CD4-positive, alpha-beta memory T cell (primary cell): ENCODE data around the gene DEDD. TPM values are rescaled to one million over a fixed set of nuclear protein-coding genes. Genes with fewer than 3 reads are reported as not detected.

Experiments
- CTCF ChIA-PET: fragments of 350-600 bp; sonication (Branson Sonifier 250); formaldehyde crosslinking; loops from one replicate; lab custom pipeline; 2021; ENCODE audit warnings: inconsistent platforms; ENCODE audit not compliant: partially characterized antibody; lab: Charles Lee
- POLR2A ChIA-PET: fragments of 350-600 bp; sonication (Branson Sonifier 250); formaldehyde crosslinking; loops from one replicate; lab custom pipeline; 2021; ENCODE audit not compliant: partially characterized antibody; lab: Charles Lee
- DNase-seq, 5 donors: peaks; one replicate each; pipeline versions ENCODE4 v3.0.0 to v3.0.0-alpha.2; 2020 to 2022; ENCODE audit warnings: mixed read lengths in 1 of 5
- H3K27ac ChIP-seq: one replicate; pipeline ENCODE4 v1.7.0; 2013; ENCODE audit warnings: low read depth, low read length
- H3K27me3 ChIP-seq: 2 replicates; pipeline ENCODE4 v1.7.0; 2013; ENCODE audit warnings: mild to moderate bottlenecking, low read length, moderate library complexity; ENCODE audit not compliant: insufficient read depth
- H3K36me3 ChIP-seq: 2 replicates; pipeline ENCODE4 v1.7.0; 2013; ENCODE audit warnings: mild to moderate bottlenecking, low read length, moderate library complexity; ENCODE audit not compliant: insufficient read depth
- H3K4me1 ChIP-seq: 2 replicates; pipeline ENCODE4 v1.7.0; 2013; ENCODE audit warnings: mild to moderate bottlenecking, low read length, moderate library complexity; ENCODE audit not compliant: insufficient read depth
- H3K4me3 ChIP-seq, 2 donors: one replicate each; pipeline ENCODE4 v1.7.0; 2013; ENCODE audit warnings: low read length in 2 of 2, mild to moderate bottlenecking in 1 of 2
- H3K9me3 ChIP-seq, 2 donors: one replicate each; pipeline ENCODE4 v1.7.0; 2013; ENCODE audit warnings: low read length in 2 of 2, control low read depth in 1 of 2; ENCODE audit not compliant: control insufficient read depth in 1 of 2
- H3K27ac Mint-ChIP-seq, 7 donors: one replicate each; pipeline ENCODE4 v1.8.0; 2020 to 2021; ENCODE audit warnings: mixed read lengths in 7 of 7, mild to moderate bottlenecking in 6 of 7, inconsistent platforms in 3 of 7, moderate library complexity in 3 of 7
- H3K27me3 Mint-ChIP-seq, 2 donors: one replicate each; pipeline ENCODE4 v1.8.0; 2020 to 2021; ENCODE audit warnings: mixed read lengths in 2 of 2
- H3K36me3 Mint-ChIP-seq, 2 donors: one replicate each; pipeline ENCODE4 v1.8.0; 2020 to 2021; ENCODE audit warnings: mixed read lengths in 2 of 2, inconsistent platforms in 1 of 2, mild to moderate bottlenecking in 1 of 2
- H3K4me1 Mint-ChIP-seq, 4 donors: one replicate each; pipeline ENCODE4 v1.8.0; 2020 to 2021; ENCODE audit warnings: mixed read lengths in 4 of 4, mild to moderate bottlenecking in 1 of 4
- H3K4me3 Mint-ChIP-seq, 8 donors: one replicate each; pipeline ENCODE4 v1.8.0; 2020 to 2021; ENCODE audit warnings: mixed read lengths in 8 of 8, mild to moderate bottlenecking in 7 of 8, moderate library complexity in 6 of 8, inconsistent platforms in 3 of 8
- H3K9me3 Mint-ChIP-seq, 8 donors: one replicate each; pipeline ENCODE4 v1.8.0; 2020 to 2021; ENCODE audit warnings: mixed read lengths in 8 of 8, mild to moderate bottlenecking in 5 of 8, inconsistent platforms in 3 of 8, moderate library complexity in 1 of 8
- intact Hi-C: fragments of 100-400 bp; cut with micrococcal nuclease; formaldehyde crosslinking; loops from one replicate; pipeline ENCODE4 v1.15.1; 2023
- polyA plus RNA-seq, 2 donors: library from polyadenylated mRNA; unstranded; fragments of 300-500 nt; fragmentation: Illumina TruSeq; gene quantifications; one replicate each; pipeline ENCODE4 v1.2.3, GENCODE V29; 2021
- total RNA-seq, 2 experiments: library from RNA; stranded (reverse); gene quantifications; one replicate each; pipeline ENCODE4 v1.2.3, GENCODE V29; 2021

DEDD gene, protein sequence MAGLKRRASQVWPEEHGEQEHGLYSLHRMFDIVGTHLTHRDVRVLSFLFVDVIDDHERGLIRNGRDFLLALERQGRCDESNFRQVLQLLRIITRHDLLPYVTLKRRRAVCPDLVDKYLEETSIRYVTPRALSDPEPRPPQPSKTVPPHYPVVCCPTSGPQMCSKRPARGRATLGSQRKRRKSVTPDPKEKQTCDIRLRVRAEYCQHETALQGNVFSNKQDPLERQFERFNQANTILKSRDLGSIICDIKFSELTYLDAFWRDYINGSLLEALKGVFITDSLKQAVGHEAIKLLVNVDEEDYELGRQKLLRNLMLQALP
- 10 to 100 TPM; 39.1 to 41.4 TPM for total RNA-seq
- 10 to 100 TPM; 40.7 to 42.0 TPM for polyA plus RNA-seq

DNA sequence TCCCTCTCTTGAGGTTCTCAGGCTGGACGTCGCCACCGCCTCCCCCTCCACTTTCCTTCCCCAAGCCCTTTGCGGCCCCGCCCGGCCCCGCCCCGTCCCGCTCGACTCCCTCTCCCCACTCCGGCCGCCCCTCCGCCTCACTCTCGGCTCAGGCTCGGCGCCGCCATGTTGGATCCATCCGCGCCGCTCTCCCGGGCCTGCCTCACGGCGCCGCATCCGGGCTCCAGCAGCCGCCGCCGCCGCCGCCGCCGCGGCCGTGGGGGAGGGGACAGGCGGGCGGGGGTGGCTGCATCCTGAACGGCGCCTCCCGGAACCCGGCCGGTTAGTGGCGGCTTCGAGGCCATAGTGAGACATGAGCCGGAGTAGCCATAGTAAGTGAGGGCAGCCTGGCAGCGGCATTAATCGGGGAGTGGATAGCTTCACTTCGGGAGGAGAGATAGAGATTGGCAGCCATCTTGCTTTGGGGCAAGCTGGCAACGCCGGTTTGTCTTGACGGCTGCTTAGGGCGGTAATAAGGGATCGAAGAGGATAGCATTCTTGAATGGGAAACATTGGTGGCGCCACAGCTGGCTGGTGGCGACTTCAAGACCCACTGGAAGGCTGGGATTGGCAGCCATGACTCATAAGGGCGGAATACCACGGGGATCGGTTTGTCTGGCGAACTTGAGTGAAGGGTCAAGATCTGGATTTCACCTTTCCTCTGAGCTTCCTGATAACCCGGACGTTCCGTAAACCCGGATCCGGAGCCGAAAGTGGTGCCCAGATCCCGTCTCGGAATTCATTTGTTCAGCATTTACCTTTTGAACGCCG is at the start of gene DEDD:
TSS of gene DEDD (minus strand) at position 258 of the 810 bp plus-strand sequence. CDS start 8,205 bp downstream, outside the sequence.
- peaks cover 21% of the 10 kb centered on the region for H3K36me3 ChIP-seq
- intact Hi-C loops, result loop anchor here (1.0 kb wide), 4 partner anchors 14 to 93 kb away; partner anchors contain the start of genes NIT1, PFDN2, PPOX and UFC1
- peaks cover 10 to 25% of the 10 kb centered on the region in 2 donors for H3K36me3 Mint-ChIP-seq
- peak; percentile 92 to 95 (median 93) for DNase-seq
- ChIA-PET CTCF (interaction anchor here (0.6 to 2.3 kb wide), 11 partner anchors 11 to 179 kb away, joined by 3 to 8 read pairs (median 4); partner anchors contain the start of genes ARHGAP30, KLHDC9, PPOX and TOMM40L), POLR2A (interaction anchor here (0.7 to 6.4 kb wide), 31 partner anchors 8 to 337 kb away, joined by 3 to 47 read pairs (median 5); partner anchors contain the start of genes ARHGAP30, F11R, KLHDC9 and LY9)
- H3K27ac Mint-ChIP-seq, result peak within 1 kb of the TSS in 3 of 7 donors; percentile 91 to 99 (median 95)
- H3K4me1 ChIP-seq, result peaks cover 51% of the 10 kb centered on the region
- H3K9me3 ChIP-seq, result no peaks in the 10 kb centered on the region
- H3K4me3 ChIP-seq, result peak within 1 kb of the TSS; percentile 80 to 100
- no peaks in the 10 kb centered on the region for H3K27me3 Mint-ChIP-seq
- peak within 1 kb of the TSS; percentile 95 for H3K27ac ChIP-seq
- no peaks in the 10 kb centered on the region for H3K27me3 ChIP-seq
- peak within 1 kb of the TSS in 1 of 8 donors; percentile 91 for H3K4me3 Mint-ChIP-seq
- no peaks in the 10 kb centered on the region for H3K9me3 Mint-ChIP-seq
- peaks cover 29 to 43% (median 40%) of the 10 kb centered on the region in 4 donors for H3K4me1 Mint-ChIP-seq

DNA sequence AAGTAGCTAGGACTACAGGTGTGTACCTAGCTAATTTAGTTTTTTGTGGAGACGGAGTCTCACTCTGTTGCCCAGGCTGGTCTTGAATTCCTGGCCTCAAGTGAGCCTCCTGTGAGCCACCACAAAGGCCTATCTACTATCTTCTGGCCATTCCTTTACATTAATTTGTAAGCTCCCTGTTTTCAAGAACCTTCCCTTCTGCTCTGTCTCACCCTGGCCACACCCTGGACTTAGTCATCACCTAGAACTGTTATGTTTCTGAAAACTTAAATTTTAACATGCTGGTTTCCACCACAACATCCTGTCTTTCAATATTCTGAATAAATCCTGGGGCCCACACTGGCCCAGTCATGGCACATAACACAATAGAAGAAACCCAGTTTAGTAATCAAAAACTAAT is 49.7 kb upstream of the DEDD start:
- no peaks in the 10 kb centered on the region for H3K9me3 Mint-ChIP-seq
- peak; percentile 60 to 81 (median 69) for DNase-seq
- no peaks in the 10 kb centered on the region for H3K27me3 ChIP-seq
- H3K4me1 Mint-ChIP-seq, result peaks cover 54 to 87% (median 75%) of the 10 kb centered on the region in 4 donors
- H3K36me3 ChIP-seq, result no peaks in the 10 kb centered on the region
- peaks cover 0 to 1% of the 10 kb centered on the region in 2 donors for H3K36me3 Mint-ChIP-seq
- H3K4me1 ChIP-seq, result peaks cover 83% of the 10 kb centered on the region
- no peaks in the 10 kb centered on the region for H3K9me3 ChIP-seq
- CTCF ChIA-PET, result interaction anchor here (0.8 to 5.7 kb wide), 12 partner anchors 10 to 202 kb away, joined by 3 to 121 read pairs (median 8); partner anchors contain the start of genes APOA2, NDUFS2, PPOX and TOMM40L
- peak overlapping the region; percentile 86 to 97 (median 93) for H3K27ac Mint-ChIP-seq
- peak overlapping the region; percentile 54 for H3K27ac ChIP-seq
- H3K4me3 ChIP-seq, result peak overlapping the region in 1 of 2 donors; percentile 18
- H3K27me3 Mint-ChIP-seq, result no peaks in the 10 kb centered on the region
- H3K4me3 Mint-ChIP-seq, result peak overlapping the region; percentile 2 to 85 (median 76)
- POLR2A ChIA-PET, result interaction anchor here (0.8 to 5.6 kb wide), 21 partner anchors 9 to 209 kb away, joined by 3 to 132 read pairs (median 7); partner anchors contain the start of genes ADAMTS4, ARHGAP30, DEDD and NDUFS2
- intact Hi-C loops, result loop anchor here (1.0 kb wide), 3 partner anchors 10 to 43 kb away; partner anchors contain the start of gene NDUFS2

DNA sequence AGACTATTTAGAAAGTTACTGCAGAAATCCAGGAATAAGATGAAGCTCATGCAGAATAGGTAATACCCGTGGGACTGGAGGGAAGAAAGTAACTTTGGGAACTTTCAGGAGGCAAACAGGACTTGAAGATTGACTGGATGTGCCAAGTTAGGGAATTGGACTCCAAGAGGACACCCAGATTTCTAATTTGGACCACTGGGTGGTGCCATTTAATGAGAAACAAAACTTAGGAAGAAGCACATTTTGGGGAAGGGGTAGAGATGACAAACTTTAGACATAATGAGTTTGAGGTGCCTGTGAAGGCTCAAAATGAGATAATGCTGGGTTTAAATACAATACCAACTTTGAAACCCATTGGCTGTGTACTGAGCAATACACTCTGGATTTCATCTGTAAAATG is 48.2 kb upstream of the DEDD start:
- Mint-ChIP-seq H3K27ac (peak overlapping the region; percentile 12 to 95 (median 85)), H3K36me3 (peaks cover 1 to 16% of the 10 kb centered on the region in 2 donors), H3K27me3 (no peaks in the 10 kb centered on the region), H3K9me3 (no peaks in the 10 kb centered on the region), H3K4me3 (peak overlapping the region in 6 of 8 donors; percentile 14 to 74 (median 64)), H3K4me1 (peaks cover 55 to 85% (median 74%) of the 10 kb centered on the region in 4 donors)
- H3K27me3 ChIP-seq, result no peaks in the 10 kb centered on the region
- peaks cover 1% of the 10 kb centered on the region for H3K36me3 ChIP-seq
- CTCF ChIA-PET, result interaction anchor here (0.8 to 5.7 kb wide), 12 partner anchors 12 to 208 kb away, joined by 3 to 121 read pairs (median 6); partner anchors contain the start of genes APOA2, NDUFS2, PPOX and TOMM40L
- DNase-seq, result no peak
- peaks cover 80% of the 10 kb centered on the region for H3K4me1 ChIP-seq
- no peaks in the 10 kb centered on the region for H3K9me3 ChIP-seq
- no peak overlapping the region for H3K27ac ChIP-seq
- intact Hi-C loops, result loop anchor here (1.0 kb wide), 1 partner anchor 111 kb away; no protein-coding TSS in a partner anchor
- POLR2A ChIA-PET, result interaction anchor here (0.6 to 5.6 kb wide), 8 partner anchors 11 to 135 kb away, joined by 3 to 132 read pairs (median 40); partner anchors contain the start of genes NDUFS2, PPOX, TOMM40L and UFC1
- no peak overlapping the region for H3K4me3 ChIP-seq

DNA sequence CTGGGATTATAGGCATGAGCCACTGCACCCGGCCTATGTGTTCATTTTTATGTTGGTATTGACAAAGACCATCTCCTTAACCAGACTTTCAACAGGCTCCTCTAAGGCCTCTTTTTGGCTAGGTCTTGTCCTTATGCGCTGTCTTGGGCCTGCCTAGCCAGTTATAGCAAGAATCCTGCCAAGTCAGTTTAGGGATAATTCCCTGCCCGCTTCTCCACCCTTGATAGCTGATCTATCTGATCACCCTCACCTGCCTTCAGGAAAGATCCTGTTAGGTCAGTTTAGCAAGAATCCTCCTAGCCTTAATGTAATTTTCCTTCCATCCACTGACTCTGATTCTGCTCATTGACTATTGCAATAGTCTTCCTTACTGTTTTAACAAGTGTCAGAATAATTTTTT is 47.2 kb upstream of the DEDD start:
- CTCF ChIA-PET, result interaction anchor here (0.7 to 5.7 kb wide), 9 partner anchors 12 to 179 kb away, joined by 3 to 121 read pairs (median 11); partner anchors contain the start of genes APOA2, NDUFS2, PPOX and TOMM40L

DNA sequence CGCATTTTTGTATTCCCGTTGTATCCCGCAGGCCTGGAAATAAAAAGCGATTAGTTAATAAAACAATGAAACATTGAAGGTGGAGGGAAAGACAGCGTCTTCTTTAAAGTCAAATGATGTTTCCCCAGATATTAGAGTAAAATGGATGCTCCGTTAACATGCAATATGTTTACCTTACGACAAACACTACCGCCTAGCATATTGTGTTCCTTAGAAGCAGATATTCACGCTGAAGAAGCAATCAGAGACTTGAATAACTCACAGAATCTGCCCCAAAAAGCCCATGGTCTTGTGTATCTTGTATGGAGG is 45.4 kb upstream of the DEDD start:
- H3K4me3 Mint-ChIP-seq, result peak overlapping the region; percentile 98 to 100 (median 100)
- H3K36me3 Mint-ChIP-seq, result peaks cover 25 to 41% of the 10 kb centered on the region in 2 donors
- Histone ChIP-seq H3K9me3 (no peaks in the 10 kb centered on the region), H3K4me1 (peaks cover 61% of the 10 kb centered on the region), H3K27me3 (no peaks in the 10 kb centered on the region), H3K27ac (peak overlapping the region; percentile 85), H3K4me3 (peak overlapping the region; percentile 90 to 97), H3K36me3 (peaks cover 26% of the 10 kb centered on the region)
- ChIA-PET CTCF (interaction anchor here (1.0 to 4.3 kb wide), 3 partner anchors 11 to 30 kb away, joined by 3 to 48 read pairs (median 31); partner anchors contain the start of gene PPOX), POLR2A (interaction anchor here (0.7 to 3.3 kb wide), 11 partner anchors 8 to 156 kb away, joined by 3 to 80 read pairs (median 13); partner anchors contain the start of genes F11R, NDUFS2, PPOX and TOMM40L)
- peaks cover 48 to 85% (median 70%) of the 10 kb centered on the region in 4 donors for H3K4me1 Mint-ChIP-seq
- H3K9me3 Mint-ChIP-seq, result no peaks in the 10 kb centered on the region
- peak overlapping the region; percentile 95 to 100 (median 99) for H3K27ac Mint-ChIP-seq
- no peak for DNase-seq
- no peaks in the 10 kb centered on the region for H3K27me3 Mint-ChIP-seq
- intact Hi-C loops, result loop anchor here (1.0 kb wide), 2 partner anchors 12 to 47 kb away; partner anchors contain the start of gene PPOX

More for the DNA sequence above, 47.2 kb upstream of the DEDD start:
- no peaks in the 10 kb centered on the region for H3K27me3 ChIP-seq
- H3K4me1 ChIP-seq, result peaks cover 80% of the 10 kb centered on the region
- intact Hi-C loops, result loop anchor here (1.0 kb wide), 1 partner anchor 112 kb away; no protein-coding TSS in a partner anchor
- H3K4me1 Mint-ChIP-seq, result peaks cover 57 to 87% (median 76%) of the 10 kb centered on the region in 4 donors
- H3K4me3 Mint-ChIP-seq, result peak overlapping the region in 3 of 8 donors; percentile 15 to 39 (median 21)
- H3K9me3 ChIP-seq, result no peaks in the 10 kb centered on the region
- peak overlapping the region in 6 of 7 donors; percentile 32 to 91 (median 81) for H3K27ac Mint-ChIP-seq
- H3K27me3 Mint-ChIP-seq, result no peaks in the 10 kb centered on the region
- H3K4me3 ChIP-seq, result no peak overlapping the region
- H3K9me3 Mint-ChIP-seq, result no peaks in the 10 kb centered on the region
- peaks cover 10% of the 10 kb centered on the region for H3K36me3 ChIP-seq
- no peak for DNase-seq
- no peak overlapping the region for H3K27ac ChIP-seq
- H3K36me3 Mint-ChIP-seq, result peaks cover 10 to 25% of the 10 kb centered on the region in 2 donors
- POLR2A ChIA-PET, result interaction anchor here (0.7 to 5.6 kb wide), 4 partner anchors 11 to 570 kb away, joined by 3 to 132 read pairs (median 28); partner anchors contain the start of genes DUSP12, PPOX and TOMM40L
